SW480 (cell line): ENCODE results near the gene ATG9A.

Experiments used
- DNase-seq: peaks from one replicate; pipeline ENCODE4 v3.0.0-alpha.2; 2016; ENCODE audit warnings: low spot score

The ATG9A gene

DNA sequence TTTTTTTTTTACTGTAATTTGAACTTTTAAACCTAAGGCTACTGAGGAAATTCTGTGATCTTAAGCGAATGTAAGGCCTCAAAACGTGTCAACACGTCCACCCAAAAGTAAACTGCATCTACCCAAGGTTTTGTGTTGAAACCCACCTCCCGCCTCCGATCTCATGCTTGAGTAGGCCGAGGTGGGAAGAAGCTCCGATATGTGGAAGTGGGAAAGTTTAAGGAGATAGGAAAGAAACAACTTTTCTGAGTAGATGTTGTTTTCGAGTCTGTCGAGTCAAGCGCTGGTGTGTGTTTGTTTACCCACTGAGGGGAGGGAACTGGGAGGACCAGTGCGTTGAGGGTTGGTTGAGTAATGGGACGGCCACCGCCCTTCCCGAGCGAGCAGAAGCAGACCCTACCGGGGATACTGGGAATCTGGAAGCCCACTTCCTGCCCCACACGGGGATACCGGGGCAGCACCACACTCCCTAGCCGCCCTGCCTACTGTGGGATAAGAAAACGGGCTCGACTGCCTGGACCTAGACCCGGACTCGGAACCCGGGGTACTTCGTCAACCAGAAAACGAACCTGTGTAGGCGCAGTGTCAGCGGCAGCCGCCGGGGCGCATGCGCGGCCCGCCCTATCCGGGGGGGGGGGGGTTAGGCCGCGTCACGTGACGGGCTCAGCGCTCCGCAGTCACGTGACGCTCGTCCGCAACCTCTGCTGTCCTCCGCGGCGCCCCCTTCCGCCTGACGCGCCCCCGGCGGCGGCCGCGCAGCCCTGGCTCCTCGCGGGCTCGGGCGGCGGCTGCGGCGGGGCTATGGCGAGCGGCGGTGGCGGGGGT lies 51.7 kb downstream of the ATG9A start, which contains the start of gene RETREG2:
Gene RETREG2 (plus strand): TSS at position 724 of the 825 bp plus-strand sequence. CDS start 78 bp downstream, at position 802.
- DNase-seq: peak; percentile 90

DNA sequence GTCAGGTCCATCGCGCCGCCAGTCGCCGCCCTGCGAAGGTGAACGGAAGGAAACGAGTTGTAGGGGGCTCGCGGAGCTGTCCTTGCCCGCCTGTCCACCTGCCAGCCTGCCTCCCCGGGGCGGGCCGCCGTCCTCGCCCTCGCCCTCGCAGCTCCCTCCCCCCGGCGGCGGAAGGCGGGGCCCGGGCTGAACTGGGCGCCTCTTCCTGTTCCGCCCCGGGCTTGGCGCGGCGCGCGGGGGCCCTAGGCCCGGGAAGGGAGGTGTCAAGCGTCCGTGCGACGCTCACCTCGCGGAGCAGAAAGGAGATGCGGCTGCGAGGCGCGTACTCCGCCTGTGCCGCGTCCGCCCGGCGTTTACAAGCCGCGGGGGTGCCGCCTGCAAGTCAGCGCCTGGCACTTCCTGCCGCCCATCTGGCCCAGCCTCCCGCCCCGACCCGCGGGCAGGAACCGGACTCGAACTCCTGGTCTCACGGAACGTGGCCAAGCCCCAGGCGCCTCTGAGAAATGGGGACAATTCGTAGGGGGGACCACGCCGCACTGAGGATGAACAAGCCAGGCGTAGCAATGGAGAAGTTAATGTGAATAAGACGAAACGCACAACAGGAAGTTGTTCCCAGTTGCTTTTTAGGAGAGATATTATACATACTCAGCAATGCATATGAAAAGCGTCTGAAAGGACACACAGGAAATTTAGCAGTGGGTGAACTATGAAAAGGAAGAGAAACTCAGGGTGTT lies 52.5 kb downstream of the ATG9A start, which contains the start of gene CNPPD1:
Gene CNPPD1 (minus strand): TSS at position 108 of the 734 bp plus-strand sequence. CDS start 97 bp downstream, at position 11.
- DNase-seq: peak; percentile 84

DNA sequence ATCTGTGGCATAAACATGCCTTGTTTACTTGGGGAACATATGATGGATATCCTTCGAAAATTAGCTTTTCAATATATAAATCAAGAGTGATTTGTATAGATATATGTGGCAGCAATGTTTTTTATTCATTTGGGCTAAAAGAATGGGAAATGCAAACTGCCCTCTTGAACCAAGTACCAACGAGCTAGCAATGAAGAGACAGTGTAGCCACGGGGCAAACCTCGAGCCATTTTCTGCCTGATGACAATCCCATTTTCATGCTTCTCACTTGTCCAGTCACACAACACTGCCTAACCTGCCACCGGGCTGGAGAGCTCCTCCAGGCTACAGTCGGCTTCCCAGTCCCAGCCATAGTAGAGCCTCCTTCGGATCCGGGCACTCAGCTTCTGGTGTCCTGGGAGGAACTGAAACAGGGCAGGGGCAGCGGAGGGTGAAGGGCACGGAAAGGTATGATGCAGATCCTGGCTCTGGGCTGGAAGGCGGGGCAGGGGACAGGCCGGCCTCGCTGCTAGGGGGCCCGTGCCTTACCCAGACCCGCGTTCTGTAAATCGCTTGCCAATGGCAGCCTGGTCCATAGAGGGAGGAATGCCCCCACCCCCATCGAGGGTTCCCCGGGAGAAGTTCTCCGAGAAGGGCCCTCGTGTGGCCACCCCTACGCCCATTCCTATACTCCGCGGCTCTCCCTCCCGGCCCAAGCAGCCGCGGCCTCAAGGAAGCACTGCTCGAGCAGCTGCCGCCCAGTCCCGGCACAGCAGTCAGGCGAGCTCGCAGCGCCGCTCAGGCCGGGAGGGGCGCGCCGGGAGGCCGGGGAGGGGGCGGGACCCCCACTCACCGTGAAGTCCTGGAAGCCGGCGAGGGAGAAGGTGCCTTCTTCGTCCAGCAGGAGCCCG lies 53.3 kb downstream of the ATG9A start:
- peak; percentile 47 for DNase-seq

DNA sequence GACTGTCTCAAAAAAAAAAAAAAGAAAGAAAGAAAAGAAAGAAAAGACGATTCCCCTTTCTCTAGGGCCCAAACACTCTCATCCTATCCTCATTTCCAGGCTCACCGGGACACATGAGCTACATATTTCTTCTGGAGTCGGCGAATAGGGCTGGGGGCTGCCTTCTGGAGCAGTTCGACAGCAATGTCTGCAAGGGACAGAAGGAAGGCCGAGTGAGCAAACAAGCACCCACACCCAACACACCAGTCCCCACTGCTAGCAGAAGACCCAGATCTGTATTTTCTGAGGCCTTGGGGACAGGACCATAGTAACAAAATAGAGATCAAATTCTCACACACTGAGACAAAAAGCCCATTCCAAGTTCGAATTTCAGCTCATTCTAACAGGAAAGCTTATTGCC lies 54.0 kb downstream of the ATG9A start:
- no peak for DNase-seq

DNA sequence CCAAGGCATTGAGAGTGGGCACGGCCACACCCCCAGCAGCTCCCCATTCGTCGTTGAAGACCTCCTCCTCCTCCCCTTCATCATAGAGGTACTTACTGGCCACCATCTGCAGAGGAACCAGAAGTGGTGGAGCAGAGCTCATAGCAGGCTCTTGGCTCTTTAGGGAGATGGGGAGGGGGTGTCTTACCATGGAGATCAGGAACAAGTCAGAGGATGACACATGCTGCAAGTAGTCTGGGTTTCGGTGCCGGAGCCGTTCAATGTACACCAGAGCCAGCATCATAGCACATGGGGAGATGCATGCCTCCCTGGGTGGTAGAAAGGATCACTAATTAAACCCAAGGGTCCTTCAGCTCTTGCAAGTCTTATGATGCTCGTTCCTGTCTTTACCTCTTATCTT lies 54.6 kb downstream of the ATG9A start:
- no peak for DNase-seq

DNA sequence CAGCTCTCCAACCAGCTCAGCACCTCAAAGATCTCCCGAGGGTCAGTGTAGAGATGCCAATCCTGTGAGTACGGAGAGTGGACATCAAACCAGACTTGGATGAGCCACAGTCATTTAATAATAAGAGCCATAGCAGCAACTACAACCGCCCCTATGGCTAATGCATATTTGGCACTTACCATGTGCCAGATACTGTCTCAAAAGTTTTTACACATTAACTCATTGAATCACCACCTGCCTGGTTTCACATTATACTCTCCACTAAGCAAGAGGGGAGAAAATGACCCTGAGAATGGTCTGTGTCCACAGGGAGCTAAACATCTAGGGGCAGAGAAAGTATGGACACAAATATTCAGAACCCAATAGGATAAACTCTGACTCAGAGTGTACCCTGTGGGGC lies 55.3 kb downstream of the ATG9A start:
- no peak for DNase-seq

DNA sequence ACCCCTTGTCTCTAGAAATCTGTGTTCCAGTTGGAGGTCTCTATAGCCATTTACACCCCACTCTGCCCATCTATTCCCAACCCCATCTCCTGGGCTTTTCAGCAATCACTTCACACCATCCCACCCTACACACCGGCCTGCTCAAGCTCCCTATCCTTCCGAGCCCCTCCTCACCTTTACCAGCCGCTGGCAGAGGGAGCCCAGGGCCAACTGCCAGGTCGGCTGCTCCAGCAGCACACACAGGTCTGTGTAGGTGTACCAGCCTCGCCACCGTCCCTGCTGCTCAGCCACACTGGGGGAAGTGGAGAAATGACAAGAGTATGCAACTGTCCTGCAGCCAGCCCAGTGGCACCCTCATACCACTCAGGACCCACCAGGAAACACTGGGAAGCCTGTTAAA lies 56.3 kb downstream of the ATG9A start:
- DNase-seq: no peak

DNA sequence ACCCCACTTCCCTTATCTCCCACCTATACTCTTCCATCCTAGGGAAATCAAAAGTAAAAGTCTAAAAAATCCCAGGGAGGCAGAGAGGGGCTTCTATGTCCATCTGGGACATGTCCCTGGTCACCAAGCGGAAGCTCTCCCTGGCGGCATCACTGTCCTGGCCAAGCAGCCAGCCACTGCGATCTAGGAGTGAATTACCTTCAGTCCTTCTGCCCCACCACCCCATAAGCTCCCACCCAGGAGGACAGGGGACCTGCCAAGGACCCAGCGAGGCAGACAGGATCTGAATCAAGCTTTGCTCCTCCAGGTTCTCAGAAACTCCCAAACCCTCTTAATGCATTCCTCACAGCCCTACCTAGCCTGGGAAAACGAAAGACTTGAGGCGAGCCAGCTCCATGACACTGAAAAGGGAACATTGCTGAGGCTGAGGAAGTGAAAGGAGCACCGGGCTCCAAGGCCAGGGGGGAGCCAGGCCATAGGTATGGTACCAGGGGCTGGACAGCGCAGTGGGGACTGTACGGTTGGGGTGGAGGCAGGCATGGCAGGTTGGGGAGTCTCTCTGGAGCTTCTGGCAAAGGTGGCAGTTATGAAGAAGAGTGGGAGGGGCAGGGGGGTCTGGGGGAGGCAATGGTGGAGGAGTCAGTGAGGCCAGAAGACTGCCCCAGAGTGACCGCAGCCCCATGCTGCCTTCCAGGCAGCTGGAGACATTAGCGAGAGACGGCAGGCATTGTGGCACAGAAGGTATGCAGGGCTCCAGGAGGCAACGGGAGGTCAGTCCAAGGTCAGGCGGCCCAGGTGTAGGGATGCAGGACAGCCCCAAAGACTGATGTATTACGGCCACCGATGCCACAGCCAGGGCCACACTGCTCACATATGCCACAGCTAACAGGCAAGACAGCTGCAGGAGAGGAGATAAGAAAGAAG lies 56.9 kb downstream of the ATG9A start:
- no peak for DNase-seq

DNA sequence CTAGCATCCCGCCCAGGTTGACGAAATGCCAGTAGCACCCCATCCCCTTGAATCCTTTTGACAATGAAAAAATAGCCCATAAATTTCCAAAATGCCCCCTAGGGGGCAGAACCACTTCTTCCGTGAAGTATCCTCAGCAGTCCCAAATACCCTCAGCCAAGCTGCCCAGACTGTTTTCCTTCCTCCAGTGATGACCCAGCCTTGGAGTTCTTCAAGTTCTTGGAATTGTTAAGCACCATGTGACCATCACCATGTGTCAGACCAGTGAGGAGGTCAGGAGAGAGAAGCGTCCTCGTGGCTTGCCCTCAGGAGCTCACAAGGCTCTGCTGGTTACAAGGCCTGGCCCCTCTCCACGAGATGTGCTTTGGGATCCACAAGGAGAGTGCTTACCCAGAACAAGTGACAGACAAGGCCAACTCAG lies 58.2 kb downstream of the ATG9A start:
- DNase-seq: peak; percentile 36

DNA sequence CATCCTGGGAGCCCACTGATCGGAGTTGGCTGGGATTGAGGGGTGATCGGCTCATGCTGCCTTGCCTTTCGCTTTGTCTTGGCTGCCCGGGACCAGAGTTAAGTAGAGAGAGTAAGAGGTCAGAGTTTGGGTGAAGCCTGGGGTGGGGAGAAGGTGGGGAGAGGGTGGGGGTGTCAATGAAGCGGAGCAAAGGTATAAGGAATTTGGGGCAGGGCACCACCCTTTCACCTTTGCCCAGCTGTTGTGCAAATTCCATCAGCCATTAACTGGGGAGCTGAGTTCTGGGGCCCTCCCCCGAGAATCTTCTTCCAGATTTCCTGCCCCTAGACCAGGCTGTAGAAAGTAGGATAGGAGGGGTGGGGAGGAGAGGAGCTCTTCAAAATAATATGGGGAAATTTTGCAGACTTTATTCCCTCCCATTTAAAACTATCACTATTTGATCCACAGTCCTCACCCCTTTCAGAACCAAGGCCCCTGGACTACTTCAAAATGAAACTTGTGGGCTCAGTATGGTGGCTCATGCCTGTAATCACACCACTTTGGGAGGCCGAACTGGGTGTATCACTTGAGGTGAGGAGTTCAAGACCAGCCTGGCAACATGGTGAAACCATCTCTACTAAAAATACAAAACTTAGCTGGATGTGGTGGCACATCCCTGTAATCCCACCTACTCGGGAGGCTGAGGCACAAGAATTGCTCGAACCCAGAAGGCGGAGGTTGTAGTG lies 59.3 kb downstream of the ATG9A start, which contains the start of gene SLC23A3:
Gene SLC23A3 (minus strand): TSS at position 100 of the 725 bp plus-strand sequence. CDS start 45 bp downstream, at position 55.
- DNase-seq: no peak
